Thoracic aorta (tissue), 2 donors: ENCODE results near the gene ADRB2. TPM values are rescaled to one million over a fixed set of nuclear protein-coding genes. Genes with fewer than 3 reads are reported as not detected.

Source experiments
- ATAC-seq: fragments of 150-250 bp; one replicate; pipeline ENCODE4 v1.8.0; 2017; ENCODE audit warnings: low read depth; ENCODE audit not compliant: insufficient number of reproducible peaks, low FRiP score
- DNase-seq: peaks from one replicate; pipeline ENCODE4 v3.0.0-alpha.2; 2020; ENCODE audit warnings: low spot score
- H3K27ac ChIP-seq, 2 donors: fragments of 200-600 bp; sonication (generic); 1 replicate in 1 of 2; 2 replicates in 1 of 2; pipeline ENCODE4 v1.5.1; 2016; ENCODE audit warnings: mild to moderate bottlenecking in 2 of 2, moderate library complexity in 2 of 2
- H3K27me3 ChIP-seq: fragments of 200-600 bp; sonication (generic); replicated peaks from 2 replicates; pipeline ENCODE4 v1.6.0; 2016; ENCODE audit warnings: mild to moderate bottlenecking; ENCODE audit not compliant: insufficient read depth
- H3K36me3 ChIP-seq: fragments of 200-600 bp; sonication (generic); one replicate; pipeline ENCODE4 v1.5.1; 2016
- H3K4me1 ChIP-seq, 2 donors: fragments of 200-600 bp; sonication (generic); 1 replicate in 1 of 2; 2 replicates in 1 of 2; pipeline versions ENCODE4 v1.5.1 to v1.6.0; 2016; ENCODE audit warnings: low read depth in 2 of 2, mild to moderate bottlenecking in 1 of 2; ENCODE audit not compliant: control insufficient read depth in 1 of 2
- H3K4me3 ChIP-seq: fragments of 200-600 bp; sonication (generic); 2 replicates; pipeline ENCODE4 v1.5.1; 2016; ENCODE audit warnings: mild to moderate bottlenecking
- H3K9me3 ChIP-seq: fragments of 200-600 bp; sonication (generic); 2 replicates; pipeline ENCODE4 v1.5.1; 2016
- CTCF ChIP-seq: fragments of 200-600 bp; sonication (generic); IDR thresholded peaks from one replicate; pipeline ENCODE4 v1.5.1; 2019; ENCODE audit warnings: antibody characterized with exemption
- total RNA-seq, 2 donors: library from RNA; depleted of rRNA; stranded (reverse); fragments of >200 nt; gene quantifications; one replicate each; pipeline versions ENCODE4 v1.1.0 to v1.2.3, GENCODE V29; 2016

The ADRB2 gene
- total RNA-seq, 2 donors from 2014 or later, result 2.8 to 3.7 TPM

- Histone ChIP-seq H3K27ac (no peak overlapping the region), H3K9me3 (no peaks in the 10 kb centered on the region), H3K4me1 (peaks cover 8 to 23% of the 10 kb centered on the region in 2 donors), H3K27me3 (no peaks in the 10 kb centered on the region), H3K4me3 (no peak overlapping the region), H3K36me3 (no peaks in the 10 kb centered on the region)
- DNase-seq (no peak), ATAC-seq (no peak)
- TF ChIP-seq CTCF, result no peak
These were observed 8.3 kb downstream of the ADRB2 start for GRCh38 chr5:148834689-148835088.

- ATAC-seq, result no peak
- Histone ChIP-seq H3K36me3 (no peaks in the 10 kb centered on the region), H3K4me3 (no peak overlapping the region), H3K27ac (no peak overlapping the region), H3K4me1 (peaks cover 6 to 14% of the 10 kb centered on the region in 2 donors), H3K9me3 (no peaks in the 10 kb centered on the region), H3K27me3 (no peaks in the 10 kb centered on the region)
- TF ChIP-seq CTCF, result no peak
- no peak for DNase-seq
These were observed 10.2 kb downstream of the ADRB2 start for GRCh38 chr5:148836272-148837250.

GRCh38 chr5:148837383-148837782 is 11.0 kb downstream of the ADRB2 start:
- Histone ChIP-seq H3K4me3 (no peak overlapping the region), H3K27ac (no peak overlapping the region), H3K4me1 (peaks cover 4 to 13% of the 10 kb centered on the region in 2 donors), H3K9me3 (no peaks in the 10 kb centered on the region), H3K27me3 (no peaks in the 10 kb centered on the region), H3K36me3 (no peaks in the 10 kb centered on the region)
- no peak for TF ChIP-seq CTCF
- no peak for DNase-seq
- ATAC-seq, result no peak

DNA sequence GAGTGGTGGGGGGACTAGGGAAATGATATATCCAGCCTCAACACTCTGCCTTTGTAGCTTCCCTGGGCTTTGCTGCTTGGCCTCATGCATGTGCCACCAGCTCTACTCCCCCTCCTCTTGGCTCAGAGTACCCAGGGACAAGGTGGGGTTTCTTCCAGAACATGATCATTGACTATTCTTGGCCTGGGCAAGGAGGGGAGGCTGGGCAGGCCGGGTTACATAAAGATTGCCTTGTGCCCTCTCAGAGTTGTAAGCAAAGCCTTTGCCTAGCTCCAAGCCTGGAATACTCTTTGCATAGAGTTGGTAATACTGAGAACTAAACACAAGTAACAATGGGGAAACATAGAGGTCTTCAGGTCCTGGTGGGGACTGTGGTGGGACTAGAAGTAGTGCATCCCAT is 11.9 kb downstream of the ADRB2 start:
- Histone ChIP-seq H3K27ac (no peak overlapping the region), H3K9me3 (no peaks in the 10 kb centered on the region), H3K36me3 (no peaks in the 10 kb centered on the region), H3K4me1 (peaks cover 0 to 4% of the 10 kb centered on the region in 2 donors), H3K4me3 (no peak overlapping the region), H3K27me3 (no peaks in the 10 kb centered on the region)
- ATAC-seq (no peak), DNase-seq (no peak)
- TF ChIP-seq CTCF, result no peak

DNA sequence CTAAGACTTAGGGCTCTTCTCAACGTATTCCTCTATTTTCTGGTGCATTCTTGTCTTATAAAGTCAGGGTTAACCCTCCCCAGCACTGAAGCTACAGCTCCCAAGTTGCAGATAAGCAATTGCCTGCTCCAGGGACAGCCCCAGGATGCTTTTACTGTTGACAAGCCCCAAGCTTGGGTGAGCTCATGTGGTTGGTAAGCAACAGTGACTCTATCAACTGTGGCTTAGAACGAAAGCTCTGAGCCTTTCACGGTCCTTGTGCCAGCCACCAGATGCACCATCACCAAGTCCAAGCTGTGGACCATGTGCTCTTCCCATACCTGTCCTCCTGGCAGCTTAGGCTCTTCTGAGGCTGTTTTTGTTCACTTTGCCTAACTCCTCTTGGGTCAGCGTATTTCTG is 13.5 kb downstream of the ADRB2 start:
- TF ChIP-seq CTCF, result no peak
- no peaks in the 10 kb centered on the region for H3K36me3 ChIP-seq
- H3K27me3 ChIP-seq, result no peaks in the 10 kb centered on the region
- ATAC-seq (no peak), DNase-seq (no peak)
- no peaks in the 10 kb centered on the region for H3K4me1 ChIP-seq
- no peak overlapping the region for H3K4me3 ChIP-seq
- no peak overlapping the region for H3K27ac ChIP-seq
- no peaks in the 10 kb centered on the region for H3K9me3 ChIP-seq
